Measurements from ENCODE around the gene PCNX3.

Gene PCNX3

DNA sequence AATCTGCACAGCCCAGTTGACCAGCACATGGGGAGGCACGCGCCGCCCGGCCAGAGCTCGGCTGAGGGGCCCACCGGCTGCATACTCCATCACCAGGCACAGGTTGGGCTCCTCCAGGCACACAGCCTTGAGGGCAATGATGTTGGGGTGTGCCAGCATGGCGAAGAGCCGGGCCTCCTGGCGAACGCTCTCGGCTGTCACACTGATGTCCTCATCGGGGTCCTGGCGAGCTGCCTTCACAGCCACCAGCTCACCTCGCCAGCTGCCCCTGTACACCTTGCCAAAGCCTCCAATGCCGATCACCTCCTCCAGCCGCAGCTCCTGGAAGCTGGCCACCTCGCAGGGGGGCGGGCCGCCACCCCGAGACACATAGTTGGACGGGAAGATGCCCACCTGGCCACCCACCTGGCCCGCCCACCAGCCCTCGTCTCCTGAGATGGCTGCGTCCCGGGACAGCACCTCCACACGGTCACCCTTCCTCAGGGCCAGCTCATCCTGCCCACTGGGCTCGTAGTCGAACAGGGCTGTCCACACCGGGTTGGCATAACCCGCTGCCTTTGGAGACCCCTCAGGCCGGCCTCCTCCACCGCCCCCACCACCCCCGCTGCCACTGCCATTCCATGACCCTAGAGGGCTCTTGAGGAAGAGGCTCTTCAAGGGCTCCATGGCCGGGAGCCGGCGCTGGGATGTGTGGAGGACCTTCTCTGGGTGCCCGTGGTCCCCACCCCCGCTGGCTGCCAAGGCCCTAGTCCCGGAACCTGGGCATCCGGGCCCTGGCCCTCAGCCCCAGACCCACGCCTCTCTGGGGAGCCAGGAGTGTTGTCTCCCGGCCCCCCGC lies 2.3 kb upstream of the PCNX3 start:
- no peak for DNase-seq
- no peaks in the 10 kb centered on the region for H3K9me3 ChIP-seq (ENCODE audit: insufficient read depth, low read length, severe bottlenecking)
- peaks cover 65% of the 10 kb centered on the region for H3K36me3 ChIP-seq (ENCODE audit: insufficient read depth, low read length)
- peak overlapping the region; percentile 82 to 99; a peak in 3 of 4 replicates for H3K4me3 ChIP-seq (ENCODE audit: low read depth in 1 of 2, low read length in 2 of 2)
- ATAC-seq (ENCODE audit: insufficient read depth, low read depth), result no peak
- H3K27me3 ChIP-seq (ENCODE audit: insufficient read depth, low read length, poor library complexity), result no peaks in the 10 kb centered on the region
- peak overlapping the region; percentile 93 for H3K27ac ChIP-seq (ENCODE audit: low read length)
- H2AFZ ChIP-seq (ENCODE audit: low read depth, low read length), result peak overlapping the region; percentile 94
- H3K9ac ChIP-seq (ENCODE audit: low read depth, low read length), result peak overlapping the region; percentile 84
- H3K4me2 ChIP-seq (ENCODE audit: insufficient read depth, low read length), result peak overlapping the region; percentile 86
- no peak for TF ChIP-seq EZH2 (IDR thresholded peaks at IDR 0.05; ENCODE audit: borderline replicate concordance, low read depth, low read length, severe bottlenecking)
- TF ChIP-seq, protein P1, sequence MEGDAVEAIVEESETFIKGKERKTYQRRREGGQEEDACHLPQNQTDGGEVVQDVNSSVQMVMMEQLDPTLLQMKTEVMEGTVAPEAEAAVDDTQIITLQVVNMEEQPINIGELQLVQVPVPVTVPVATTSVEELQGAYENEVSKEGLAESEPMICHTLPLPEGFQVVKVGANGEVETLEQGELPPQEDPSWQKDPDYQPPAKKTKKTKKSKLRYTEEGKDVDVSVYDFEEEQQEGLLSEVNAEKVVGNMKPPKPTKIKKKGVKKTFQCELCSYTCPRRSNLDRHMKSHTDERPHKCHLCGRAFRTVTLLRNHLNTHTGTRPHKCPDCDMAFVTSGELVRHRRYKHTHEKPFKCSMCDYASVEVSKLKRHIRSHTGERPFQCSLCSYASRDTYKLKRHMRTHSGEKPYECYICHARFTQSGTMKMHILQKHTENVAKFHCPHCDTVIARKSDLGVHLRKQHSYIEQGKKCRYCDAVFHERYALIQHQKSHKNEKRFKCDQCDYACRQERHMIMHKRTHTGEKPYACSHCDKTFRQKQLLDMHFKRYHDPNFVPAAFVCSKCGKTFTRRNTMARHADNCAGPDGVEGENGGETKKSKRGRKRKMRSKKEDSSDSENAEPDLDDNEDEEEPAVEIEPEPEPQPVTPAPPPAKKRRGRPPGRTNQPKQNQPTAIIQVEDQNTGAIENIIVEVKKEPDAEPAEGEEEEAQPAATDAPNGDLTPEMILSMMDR (IDR thresholded peaks at IDR 0.05; ENCODE audit: borderline replicate concordance, extremely low read depth, low read length, poor library complexity, severe bottlenecking), result no peak
- H3K4me1 ChIP-seq (ENCODE audit: insufficient read depth, low read length), result peaks cover 58% of the 10 kb centered on the region
- peaks cover 35% of the 10 kb centered on the region for H4K20me1 ChIP-seq (ENCODE audit: insufficient read depth, low read length)
- peaks cover 87% of the 10 kb centered on the region for H3K79me2 ChIP-seq (ENCODE audit: insufficient read depth, low read length)

DNA sequence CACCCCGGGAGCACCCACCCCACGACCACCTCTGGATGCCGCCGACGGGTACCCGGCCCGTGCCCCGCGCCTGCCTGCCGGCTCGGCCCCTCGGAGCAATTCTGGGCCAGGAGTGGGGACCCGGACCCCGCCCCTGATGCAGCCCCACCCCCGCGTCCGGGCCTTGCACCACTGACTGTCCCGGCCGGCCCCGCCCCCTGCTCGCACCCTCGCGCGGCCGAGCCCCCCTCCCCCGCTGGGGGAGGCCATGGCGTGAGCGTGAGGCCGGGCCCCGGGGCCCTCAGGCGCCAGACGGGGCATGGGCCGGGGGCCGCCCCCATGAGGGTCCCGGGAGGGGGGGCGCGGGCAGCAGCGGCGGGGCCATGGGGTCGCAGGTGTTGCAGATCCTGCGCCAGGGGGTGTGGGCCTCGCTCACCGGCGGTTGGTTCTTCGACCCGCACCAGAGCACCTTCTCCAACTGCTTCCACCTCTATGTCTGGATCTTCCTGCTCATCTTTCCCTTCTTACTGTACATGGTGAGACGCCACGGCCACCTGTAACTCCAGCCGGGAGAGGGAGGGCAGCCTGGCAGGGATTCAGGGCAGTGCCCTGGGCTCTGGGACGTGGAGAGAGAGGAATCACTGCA lies 486 bp downstream of the PCNX3 start:
- TF ChIP-seq, protein P1 (IDR thresholded peaks at IDR 0.05; ENCODE audit: borderline replicate concordance, extremely low read depth, low read length, poor library complexity, severe bottlenecking), result no peak
- no peak for TF ChIP-seq EZH2 (IDR thresholded peaks at IDR 0.05; ENCODE audit: borderline replicate concordance, low read depth, low read length, severe bottlenecking)
- ATAC-seq (ENCODE audit: insufficient read depth, low read depth) (no peak), DNase-seq (peak; percentile 62)
- H3K9me3 ChIP-seq (ENCODE audit: insufficient read depth, low read length, severe bottlenecking), result no peaks in the 10 kb centered on the region
- no peaks in the 10 kb centered on the region for H3K27me3 ChIP-seq (ENCODE audit: insufficient read depth, low read length, poor library complexity)
- H3K9ac ChIP-seq (ENCODE audit: low read depth, low read length), result peak overlapping the region; percentile 78
- H3K27ac ChIP-seq (ENCODE audit: low read length), result peak overlapping the region; percentile 74
- peaks cover 70% of the 10 kb centered on the region for H3K36me3 ChIP-seq (ENCODE audit: insufficient read depth, low read length)
- H3K79me2 ChIP-seq (ENCODE audit: insufficient read depth, low read length), result peaks cover 91% of the 10 kb centered on the region
- H3K4me1 ChIP-seq (ENCODE audit: insufficient read depth, low read length), result peaks cover 57% of the 10 kb centered on the region
- H3K4me2 ChIP-seq (ENCODE audit: insufficient read depth, low read length), result peak overlapping the region; percentile 100
- peak overlapping the region; percentile 66 for H2AFZ ChIP-seq (ENCODE audit: low read depth, low read length)
- H3K4me3 ChIP-seq (ENCODE audit: low read depth in 1 of 2, low read length in 2 of 2), result peak overlapping the region; percentile 59 to 97
- H4K20me1 ChIP-seq (ENCODE audit: insufficient read depth, low read length), result peaks cover 50% of the 10 kb centered on the region

DNA sequence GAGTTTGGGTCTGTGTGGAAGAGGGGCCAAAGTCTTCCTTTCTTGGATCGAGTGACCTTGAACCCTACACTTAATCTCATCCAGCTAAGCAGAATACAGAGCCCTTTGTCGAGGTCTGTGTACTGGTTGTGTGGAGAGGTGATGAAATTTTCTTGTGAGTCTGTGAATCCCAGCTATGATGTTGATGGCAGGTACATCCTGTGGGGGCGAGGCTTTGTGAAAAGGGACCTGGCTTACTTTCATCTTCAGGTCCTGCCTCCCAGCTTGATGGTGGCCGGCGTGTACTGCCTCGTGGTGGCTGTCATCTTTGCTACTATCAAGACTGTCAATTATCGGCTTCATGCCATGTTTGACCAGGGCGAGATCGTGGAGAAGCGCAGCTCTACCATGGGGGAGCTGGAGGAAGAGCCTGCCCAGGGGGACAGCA lies 1.0 kb downstream of the PCNX3 start:
- peak overlapping the region; percentile 100 for H3K4me2 ChIP-seq (ENCODE audit: insufficient read depth, low read length)
- peaks cover 71% of the 10 kb centered on the region for H3K36me3 ChIP-seq (ENCODE audit: insufficient read depth, low read length)
- DNase-seq, result no peak
- peak overlapping the region; percentile 78 for H3K9ac ChIP-seq (ENCODE audit: low read depth, low read length)
- ATAC-seq (ENCODE audit: insufficient read depth, low read depth), result no peak
- no peak overlapping the region for H2AFZ ChIP-seq (ENCODE audit: low read depth, low read length)
- no peak for TF ChIP-seq EZH2 (IDR thresholded peaks at IDR 0.05; ENCODE audit: borderline replicate concordance, low read depth, low read length, severe bottlenecking)
- TF ChIP-seq, protein P1 (IDR thresholded peaks at IDR 0.05; ENCODE audit: borderline replicate concordance, extremely low read depth, low read length, poor library complexity, severe bottlenecking), result no peak
- peak overlapping the region; percentile 74 for H3K27ac ChIP-seq (ENCODE audit: low read length)
- H3K9me3 ChIP-seq (ENCODE audit: insufficient read depth, low read length, severe bottlenecking), result no peaks in the 10 kb centered on the region
- peaks cover 88% of the 10 kb centered on the region for H3K79me2 ChIP-seq (ENCODE audit: insufficient read depth, low read length)
- peak overlapping the region; percentile 59 to 97 for H3K4me3 ChIP-seq (ENCODE audit: low read depth in 1 of 2, low read length in 2 of 2)
- peaks cover 52% of the 10 kb centered on the region for H3K4me1 ChIP-seq (ENCODE audit: insufficient read depth, low read length)
- H3K27me3 ChIP-seq (ENCODE audit: insufficient read depth, low read length, poor library complexity), result no peaks in the 10 kb centered on the region
- peaks cover 55% of the 10 kb centered on the region for H4K20me1 ChIP-seq (ENCODE audit: insufficient read depth, low read length)
